Measurements from ENCODE around the gene SMIM10L2A. TPM values are rescaled to one million over a fixed set of nuclear protein-coding genes. Genes with fewer than 3 reads are reported as not detected.
"Not testable (repeated sequence)": the region's sequence is repeated elsewhere in the genome, so short reads cannot be mapped to it uniquely, and the experiment has no call there.

SMIM10L2A gene
- total and polyA plus RNA-seq, 9 donors, result 1.8 to 7.1 (median 4.0) TPM

DNA sequence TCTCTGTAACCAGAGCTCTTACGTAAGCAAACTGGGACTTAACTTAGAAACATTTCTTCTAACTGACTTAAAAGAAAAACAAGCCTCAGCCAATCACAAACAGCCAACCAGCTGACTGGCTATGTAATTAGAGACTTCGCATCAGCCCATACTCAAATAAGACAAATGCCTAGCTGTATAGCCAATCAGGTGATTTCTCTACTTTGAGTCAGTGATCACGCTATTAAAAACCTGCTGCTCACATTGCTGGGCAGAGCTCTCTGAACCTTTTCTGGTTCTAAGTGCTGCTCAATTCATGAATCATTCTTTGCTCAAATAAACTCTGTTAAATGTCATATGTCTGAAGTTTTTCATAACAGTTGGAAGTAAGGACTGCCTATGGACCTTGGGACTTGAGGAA lies 9.9 kb upstream of the SMIM10L2A start:
- Histone ChIP-seq H3K9me3 (no peaks in the 10 kb centered on the region), H3K4me3 (no peak overlapping the region), H3K27ac (no peak overlapping the region), H3K4me1 (ENCODE audit: insufficient read depth) (peaks cover 2% of the 10 kb centered on the region), H3K36me3 (no peaks in the 10 kb centered on the region), H3K27me3 (no peaks in the 10 kb centered on the region)
- no peak for TF ChIP-seq CTCF (IDR thresholded peaks at IDR 0.05)
- no peak for TF ChIP-seq POLR2A (IDR thresholded peaks at IDR 0.05)
- TF ChIP-seq EP300 (IDR thresholded peaks at IDR 0.05), result no peak
- intact Hi-C loops (cut with DNase I), result no loop called here
- WGBS, 3 donors, result 74 to 79% (median 77%) methylated on average over 3 of the region's 3 CpGs
- no peak for DNase-seq

DNA sequence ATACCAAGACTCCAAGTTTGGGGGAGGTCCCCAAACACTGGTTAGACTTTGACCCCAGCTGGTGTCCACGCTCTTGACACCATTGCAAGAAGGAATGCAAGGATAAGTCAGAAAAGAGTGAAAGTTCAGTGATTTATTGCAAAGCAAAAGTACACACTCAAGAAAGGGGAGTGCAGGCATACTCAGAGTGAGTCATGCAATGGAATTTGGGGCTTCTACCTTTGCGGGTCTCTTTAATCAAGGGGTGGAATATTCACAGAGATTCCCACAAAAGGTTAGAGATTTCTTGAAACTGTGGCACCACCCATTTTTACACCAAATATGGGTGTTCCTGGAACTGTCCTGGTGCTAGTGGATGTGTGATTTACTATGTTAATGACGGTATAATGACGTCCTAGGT lies 5.2 kb upstream of the SMIM10L2A start:
- Histone ChIP-seq H3K4me1 (ENCODE audit: insufficient read depth) (no peaks in the 10 kb centered on the region), H3K36me3 (no peaks in the 10 kb centered on the region), H3K9me3 (no peaks in the 10 kb centered on the region), H3K4me3 (no peak overlapping the region), H3K27ac (no peak overlapping the region), H3K27me3 (no peaks in the 10 kb centered on the region)
- TF ChIP-seq CTCF (IDR thresholded peaks at IDR 0.05) (no peak), EP300 (IDR thresholded peaks at IDR 0.05) (no peak), POLR2A (IDR thresholded peaks at IDR 0.05) (no peak)
- intact Hi-C loops (cut with DNase I), result no loop called here
- WGBS, 3 donors, result 53 to 63% (median 59%) methylated on average over 4 of the region's 4 CpGs
- DNase-seq, result no peak

DNA sequence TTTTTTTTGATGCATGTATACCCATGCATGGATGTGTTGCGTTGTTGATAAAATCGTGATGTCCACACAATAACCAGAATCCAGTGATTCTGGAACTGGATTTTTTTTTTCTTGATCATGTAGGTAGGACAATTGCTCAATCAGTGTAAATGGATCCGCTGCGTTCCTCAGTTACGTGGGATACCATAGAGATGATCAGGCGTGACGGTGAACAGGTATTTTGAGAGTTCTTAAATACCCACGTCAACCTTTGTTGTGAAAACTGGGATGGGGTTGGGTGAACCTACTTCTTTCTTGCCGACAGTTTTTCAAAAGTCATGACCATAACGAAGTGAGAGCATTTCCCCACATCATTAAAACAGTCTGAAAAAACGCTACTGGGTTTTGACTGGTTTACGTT lies 913 bp upstream of the SMIM10L2A start:
- H3K36me3 ChIP-seq, result no peaks in the 10 kb centered on the region
- DNase-seq, result no peak
- TF ChIP-seq POLR2A (IDR thresholded peaks at IDR 0.05) (no peak), EP300 (IDR thresholded peaks at IDR 0.05) (no peak), CTCF (IDR thresholded peaks at IDR 0.05) (no peak)
- 83 to 87% (median 84%) methylated on average over 12 of the region's 12 CpGs for WGBS, 3 donors
- intact Hi-C loops (cut with DNase I), result no loop called here
- no peak overlapping the region for H3K27ac ChIP-seq
- H3K4me3 ChIP-seq, result no peak overlapping the region
- H3K27me3 ChIP-seq, result no peaks in the 10 kb centered on the region
- H3K9me3 ChIP-seq, result no peaks in the 10 kb centered on the region
- H3K4me1 ChIP-seq (ENCODE audit: insufficient read depth), result no peaks in the 10 kb centered on the region

DNA sequence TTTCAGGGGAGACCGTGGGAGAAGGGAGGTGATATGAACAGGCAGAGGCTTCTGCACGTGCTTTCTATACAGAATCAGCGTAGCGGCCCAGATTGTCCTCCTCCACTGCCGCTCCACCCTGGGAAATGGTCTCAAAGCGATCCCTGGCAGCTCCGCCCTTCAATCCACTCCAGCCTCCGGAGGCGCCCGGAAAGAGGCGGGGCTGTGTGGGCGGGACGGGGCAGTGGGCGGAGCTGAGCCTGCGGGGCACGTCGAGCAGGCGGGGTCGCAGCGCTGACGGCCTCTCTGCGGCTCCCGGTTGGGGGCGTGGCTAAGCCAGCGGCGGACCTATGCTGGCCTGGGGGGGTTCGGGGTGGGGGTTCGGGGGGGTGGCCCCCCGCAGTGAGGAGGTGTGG lies 210 bp upstream of the SMIM10L2A start:
- no peak overlapping the region for H3K27ac ChIP-seq
- 33 to 45% (median 38%) methylated on average over 28 to 29 of the region's 29 CpGs for WGBS, 3 donors

DNA sequence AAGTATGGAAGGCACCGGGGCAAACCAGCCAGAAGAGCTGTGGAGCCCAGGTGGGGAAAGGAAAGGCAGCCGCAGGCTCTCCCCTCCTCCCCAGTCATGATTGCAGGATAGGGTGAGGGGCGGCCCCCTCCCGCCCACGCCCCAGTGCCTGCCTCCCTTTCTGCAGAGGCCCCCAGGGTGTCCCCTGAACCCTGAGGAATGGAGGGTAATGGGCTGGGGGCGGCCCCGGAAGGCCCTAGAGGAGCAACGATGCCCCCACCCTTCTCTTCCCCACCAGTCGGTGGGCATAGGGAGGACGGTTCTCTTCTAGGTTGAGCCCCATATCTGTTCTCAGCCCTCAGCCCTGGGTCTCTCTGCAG lies 1.0 kb downstream of the SMIM10L2A start:
- peak in 1 of 5 donors; percentile 12 for DNase-seq
- intact Hi-C loops (cut with DNase I); H3K4me1 ChIP-seq (ENCODE audit: insufficient read depth); H3K27ac ChIP-seq; H3K27me3 ChIP-seq; H3K9me3 ChIP-seq; H3K36me3 ChIP-seq: not testable (repeated sequence)
- WGBS, 3 donors, result 44 to 57% (median 55%) methylated on average over 9 to 10 of the region's 10 CpGs
- H3K4me3 ChIP-seq, result peak overlapping the region; percentile 43

More for the DNA sequence above, 210 bp upstream of the SMIM10L2A start:
- TF ChIP-seq EP300 (IDR thresholded peaks at IDR 0.05) (no peak), POLR2A (IDR thresholded peaks at IDR 0.05) (no peak), CTCF (IDR thresholded peaks at IDR 0.05) (no peak)
- DNase-seq, result peak; percentile 84 to 92 (median 91)
- H3K9me3 ChIP-seq, result no peaks in the 10 kb centered on the region
- no peaks in the 10 kb centered on the region for H3K4me1 ChIP-seq (ENCODE audit: insufficient read depth)
- H3K27me3 ChIP-seq, result no peaks in the 10 kb centered on the region
- no peaks in the 10 kb centered on the region for H3K36me3 ChIP-seq
- peak overlapping the region; percentile 43 for H3K4me3 ChIP-seq
- intact Hi-C loops (cut with DNase I), result no loop called here

DNA sequence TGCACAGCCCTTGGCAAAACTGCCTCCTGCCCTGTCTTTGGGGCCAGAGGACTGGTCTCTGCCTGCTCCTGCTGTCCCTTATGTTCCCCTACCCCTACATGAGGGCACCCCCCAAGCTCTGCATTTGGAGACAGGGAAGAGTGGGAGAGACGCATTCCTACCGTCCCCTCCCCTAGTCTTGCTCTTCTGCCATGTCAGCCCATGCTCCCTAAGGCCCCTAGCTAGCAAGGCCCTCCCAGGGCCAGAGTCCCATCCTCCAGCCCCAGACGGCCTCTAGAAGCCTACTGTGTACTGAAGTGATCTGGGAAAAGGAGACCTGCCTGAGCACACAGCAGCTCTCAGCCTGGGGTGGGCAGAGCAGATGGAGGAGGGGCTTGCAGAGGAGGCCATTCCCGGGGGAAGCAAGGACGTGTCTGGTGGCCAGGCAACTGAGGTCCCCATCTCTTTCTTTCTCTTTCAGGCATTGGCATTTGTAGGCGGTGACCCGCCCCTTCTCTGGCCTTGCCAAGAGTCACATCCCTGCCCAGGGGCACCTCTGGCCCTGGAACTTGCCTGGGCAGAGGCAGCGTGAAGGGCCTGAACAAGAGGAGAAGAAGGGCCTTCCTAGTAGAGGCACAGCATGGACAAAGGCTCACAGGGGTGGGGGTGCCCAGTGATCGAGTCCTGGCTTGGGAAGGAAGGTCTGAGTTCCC lies 1.6 kb downstream of the SMIM10L2A start:
- H3K4me1 ChIP-seq (ENCODE audit: insufficient read depth); intact Hi-C loops (cut with DNase I); H3K36me3 ChIP-seq; H3K27me3 ChIP-seq; H3K4me3 ChIP-seq; H3K9me3 ChIP-seq; H3K27ac ChIP-seq: not testable (repeated sequence)
- peak in 3 of 5 donors; percentile 11 to 26 (median 21) for DNase-seq
- WGBS, 3 donors, result 60 to 65% (median 61%) methylated on average over 9 of the region's 9 CpGs

All from ovary (tissue), 9 donors.